Esophagus squamous epithelium (tissue), 4 donors: ENCODE results near the gene CLEC2A.

Experiments used
- POLR2A ChIP-seq, 4 donors: fragments of 450-650 bp; IDR thresholded peaks; one replicate each; pipeline ENCODE4 v1.6.1; 2017; ENCODE audit warnings: antibody characterized with exemption in 4 of 4, mild to moderate bottlenecking in 4 of 4, moderate library complexity in 3 of 4
- TF ChIP-seq, protein P1 (sequence below), 6 experiments: fragments of 450-650 bp in 4 of 6; fragments of 200-600 bp in 2 of 6; sonication (generic) in 2 of 6; IDR thresholded peaks; one replicate each; pipeline ENCODE4 v1.5.1; 2016 to 2019; ENCODE audit warnings: antibody characterized with exemption in 6 of 6, mild to moderate bottlenecking in 4 of 6, moderate library complexity in 4 of 6

- TF ChIP-seq, protein P1, sequence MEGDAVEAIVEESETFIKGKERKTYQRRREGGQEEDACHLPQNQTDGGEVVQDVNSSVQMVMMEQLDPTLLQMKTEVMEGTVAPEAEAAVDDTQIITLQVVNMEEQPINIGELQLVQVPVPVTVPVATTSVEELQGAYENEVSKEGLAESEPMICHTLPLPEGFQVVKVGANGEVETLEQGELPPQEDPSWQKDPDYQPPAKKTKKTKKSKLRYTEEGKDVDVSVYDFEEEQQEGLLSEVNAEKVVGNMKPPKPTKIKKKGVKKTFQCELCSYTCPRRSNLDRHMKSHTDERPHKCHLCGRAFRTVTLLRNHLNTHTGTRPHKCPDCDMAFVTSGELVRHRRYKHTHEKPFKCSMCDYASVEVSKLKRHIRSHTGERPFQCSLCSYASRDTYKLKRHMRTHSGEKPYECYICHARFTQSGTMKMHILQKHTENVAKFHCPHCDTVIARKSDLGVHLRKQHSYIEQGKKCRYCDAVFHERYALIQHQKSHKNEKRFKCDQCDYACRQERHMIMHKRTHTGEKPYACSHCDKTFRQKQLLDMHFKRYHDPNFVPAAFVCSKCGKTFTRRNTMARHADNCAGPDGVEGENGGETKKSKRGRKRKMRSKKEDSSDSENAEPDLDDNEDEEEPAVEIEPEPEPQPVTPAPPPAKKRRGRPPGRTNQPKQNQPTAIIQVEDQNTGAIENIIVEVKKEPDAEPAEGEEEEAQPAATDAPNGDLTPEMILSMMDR (IDR thresholded peaks at IDR 0.05): no peak
- TF ChIP-seq POLR2A (IDR thresholded peaks at IDR 0.05): no peak
Observed at GRCh38 chr12:9867531-9867930, 64.6 kb downstream of the CLEC2A start.
